ENCODE data around the gene COL23A1.

GRCh38 chr5:178504340-178504960, 85.7 kb downstream of the COL23A1 start:
- no peak for TF ChIP-seq CTCF (conservative IDR thresholded peaks at IDR 0.05; ENCODE audit: low read depth, low read length)
- no peak for TF ChIP-seq EZH2 (IDR thresholded peaks at IDR 0.05; ENCODE audit: low read length, unreplicated experiment)
- no peak for TF ChIP-seq EZH2phosphoT487 (IDR thresholded peaks at IDR 0.05; ENCODE audit: borderline replicate concordance, low read length)

Data from PC-3 (cell line).